CD4-positive, alpha-beta T cell treated with Interleukin-6 for 4 hours (primary cell): Measurements from ENCODE around the gene SPOUT1.

Source experiments
- DNase-seq: peaks from one replicate; pipeline ENCODE4 v3.0.0-alpha.2; 2020; ENCODE audit warnings: mixed read lengths

SPOUT1 gene

DNA sequence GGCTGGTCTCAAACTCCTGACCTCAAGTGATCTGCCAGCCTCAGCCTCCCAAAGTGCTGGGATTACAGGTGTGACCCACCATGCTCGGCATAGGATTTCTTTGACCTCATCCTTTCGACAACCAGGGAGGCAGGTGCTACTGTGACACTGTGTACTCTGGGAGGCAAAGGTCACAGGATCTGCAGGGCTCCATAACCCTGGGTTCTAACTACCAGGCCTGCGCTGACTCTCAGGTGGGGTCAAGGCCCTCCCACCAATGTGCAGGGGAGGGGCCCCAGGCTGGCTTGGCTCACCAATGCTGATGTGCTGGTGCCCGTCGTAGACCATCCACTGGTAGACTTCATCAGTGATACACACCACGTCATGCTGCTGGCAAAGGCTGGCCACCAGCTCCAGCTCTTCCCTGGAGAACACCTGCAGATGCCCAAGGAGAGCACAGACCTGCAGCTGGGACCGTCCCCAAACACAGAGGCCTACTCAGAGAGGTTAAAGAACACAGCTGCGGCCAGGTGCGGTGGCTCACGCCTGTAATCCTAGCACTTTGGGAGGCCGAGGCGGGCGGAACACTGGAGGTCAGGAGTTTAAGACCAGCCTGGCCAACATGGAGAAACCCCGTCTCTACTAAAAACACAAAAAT lies 7.0 kb upstream of the SPOUT1 start:
- DNase-seq = no peak

DNA sequence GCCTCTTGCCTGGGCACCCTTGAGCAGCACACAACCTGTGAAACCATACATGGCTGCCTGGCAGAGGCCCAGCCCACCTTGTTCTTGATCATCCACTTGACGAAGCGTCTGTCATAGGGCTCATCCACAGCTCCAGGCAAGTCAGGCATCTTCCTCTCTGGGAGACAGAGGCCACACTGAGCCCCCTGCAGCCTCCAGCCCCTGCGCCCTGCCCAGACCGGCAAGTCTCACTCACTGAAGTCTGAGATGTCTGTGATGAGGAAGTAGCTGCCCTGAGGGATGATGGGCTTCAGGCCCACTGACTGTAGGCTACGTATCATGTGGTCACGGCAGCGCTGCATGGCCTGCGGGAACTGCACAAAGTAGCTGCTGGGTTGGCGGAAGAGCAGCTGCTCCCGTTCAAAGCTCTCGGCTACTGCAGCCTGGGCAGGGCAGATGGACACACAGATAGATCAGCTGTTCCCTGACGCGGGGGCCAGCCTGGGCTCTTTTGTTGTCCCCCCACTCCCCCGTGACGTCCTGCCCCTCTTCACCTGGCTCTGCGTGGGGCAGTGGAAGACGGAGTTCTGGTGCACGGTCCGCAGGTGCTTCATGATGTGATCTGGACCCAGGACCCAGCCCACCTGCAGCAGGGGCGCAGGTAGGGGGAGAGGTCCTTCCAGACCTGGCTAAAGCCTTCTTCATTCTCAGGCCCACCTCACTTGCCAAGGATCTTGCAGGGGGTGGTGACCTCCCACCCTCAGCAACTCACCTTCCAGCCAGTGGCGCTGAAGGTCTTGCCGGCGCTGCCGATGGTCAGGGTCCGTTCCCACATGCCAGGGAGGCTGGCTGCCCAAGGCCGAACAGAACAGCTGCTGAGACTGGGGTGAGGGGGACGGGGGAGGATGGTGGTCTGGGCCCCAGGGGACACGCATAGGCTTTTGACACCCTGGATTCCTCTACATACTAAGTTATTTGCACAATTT lies 5.9 kb upstream of the SPOUT1 start:
- no peak for DNase-seq

DNA sequence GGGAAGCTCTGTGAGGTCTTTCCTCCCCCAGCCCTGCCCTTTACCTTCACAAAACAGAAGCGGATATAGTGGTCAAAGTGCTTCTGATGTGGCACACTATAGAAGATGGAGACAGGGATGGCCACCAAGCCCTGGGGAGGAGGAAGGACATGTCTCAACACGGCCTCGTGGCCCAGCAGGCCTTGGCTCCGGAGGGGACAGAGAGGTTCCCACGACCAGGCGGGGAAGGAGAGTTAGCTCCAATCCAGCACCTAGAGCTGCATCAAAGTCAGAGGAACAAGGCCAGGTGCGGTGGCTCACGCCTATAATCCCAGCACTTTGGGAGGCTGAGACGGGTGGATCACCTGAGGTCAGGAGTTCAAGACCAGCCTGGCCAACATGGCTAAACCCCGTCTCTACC lies 4.1 kb upstream of the SPOUT1 start:
- no peak for DNase-seq

DNA sequence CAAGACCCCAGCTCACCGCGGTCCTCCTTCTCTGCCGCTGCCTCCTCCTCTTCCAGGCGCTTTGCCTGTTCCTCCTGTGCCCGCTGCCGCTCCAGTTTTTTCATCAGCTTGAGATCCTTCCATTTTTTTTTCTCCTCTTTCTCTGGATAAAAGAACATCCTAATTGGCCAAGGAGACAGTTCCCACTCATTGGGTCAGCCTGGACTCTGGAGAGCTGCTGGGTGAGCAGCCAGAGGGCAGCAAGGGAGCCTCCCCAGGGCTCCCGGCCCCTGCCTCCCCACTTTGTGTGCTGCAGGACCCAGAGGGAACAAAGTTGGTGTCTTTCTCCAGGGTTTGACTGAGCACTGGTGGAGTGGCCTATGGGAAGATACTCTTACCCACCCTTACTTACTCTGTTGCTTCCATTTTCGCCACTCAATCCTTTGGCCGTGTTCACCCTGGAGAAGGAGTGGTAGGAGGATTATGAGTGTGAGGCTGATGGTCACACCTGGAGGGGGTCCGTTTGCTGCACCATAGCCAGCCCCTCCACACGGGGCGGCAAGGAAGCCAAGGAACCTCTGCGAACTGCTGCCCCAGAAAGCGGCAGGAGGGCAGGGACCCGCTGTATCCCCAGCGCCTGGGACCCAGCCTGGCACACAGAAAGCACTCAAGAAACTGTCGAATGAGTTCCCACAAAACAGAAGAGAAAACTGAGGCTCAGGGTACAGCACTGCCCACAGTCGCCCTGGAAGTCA lies 708 bp downstream of the SPOUT1 start:
- no peak for DNase-seq

DNA sequence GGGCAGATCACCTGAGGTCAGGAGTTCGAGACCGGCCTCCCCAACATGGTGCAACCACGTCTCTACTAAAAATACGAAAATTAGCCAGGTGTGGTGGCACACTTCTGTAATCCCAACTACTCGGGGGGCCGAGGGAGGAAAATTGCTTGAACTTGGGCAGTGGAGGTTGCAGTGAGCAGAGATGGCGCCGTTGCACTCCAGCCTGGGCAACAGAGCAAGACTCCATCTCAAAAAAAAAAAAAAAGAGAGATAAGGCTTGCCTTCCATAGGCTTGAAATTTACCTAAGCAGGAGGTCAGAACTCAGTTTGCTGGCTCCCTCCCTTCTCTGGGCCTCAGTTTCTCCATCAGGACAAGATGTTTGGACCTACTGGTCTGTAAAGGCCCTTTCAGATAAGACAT lies 1.3 kb downstream of the SPOUT1 start:
- DNase-seq = no peak

DNA sequence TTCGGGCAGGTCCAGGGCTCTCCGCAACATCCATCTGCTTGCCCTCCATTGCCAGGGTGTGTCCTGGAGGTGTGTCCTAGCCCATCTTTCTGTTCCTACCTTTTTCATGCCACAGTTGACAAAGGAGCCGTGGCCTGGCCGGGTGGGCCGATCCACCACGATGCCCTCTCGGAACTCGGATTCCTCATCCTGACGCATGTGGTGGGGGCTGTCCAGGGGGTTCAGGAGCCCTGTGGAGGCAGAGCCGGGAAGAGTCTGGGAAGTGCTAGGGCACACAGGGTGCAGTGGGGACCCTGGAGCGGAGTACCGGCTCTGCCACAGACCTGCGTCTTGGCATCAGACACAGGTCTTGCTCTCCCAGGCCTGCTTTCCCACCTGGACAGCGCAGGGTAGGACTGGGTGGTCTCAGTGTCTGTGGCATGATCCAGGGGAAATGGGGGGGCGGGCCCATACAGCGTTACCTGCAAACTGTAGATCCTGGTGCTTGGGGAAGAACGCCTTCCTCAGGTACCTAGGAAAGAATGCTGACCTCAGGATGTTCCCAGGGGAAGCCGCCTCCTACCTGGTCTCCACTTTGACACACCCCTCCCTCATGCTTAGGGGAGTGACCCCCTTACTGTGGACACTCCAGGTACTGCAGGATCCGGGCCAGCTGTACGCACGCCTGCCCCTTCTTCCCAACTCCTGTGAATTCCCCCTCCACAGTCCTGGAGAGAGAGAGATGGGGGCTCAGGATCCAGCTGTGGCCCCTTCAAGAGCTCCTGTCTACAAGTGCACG lies 3.5 kb downstream of the SPOUT1 start:
- no peak for DNase-seq

DNA sequence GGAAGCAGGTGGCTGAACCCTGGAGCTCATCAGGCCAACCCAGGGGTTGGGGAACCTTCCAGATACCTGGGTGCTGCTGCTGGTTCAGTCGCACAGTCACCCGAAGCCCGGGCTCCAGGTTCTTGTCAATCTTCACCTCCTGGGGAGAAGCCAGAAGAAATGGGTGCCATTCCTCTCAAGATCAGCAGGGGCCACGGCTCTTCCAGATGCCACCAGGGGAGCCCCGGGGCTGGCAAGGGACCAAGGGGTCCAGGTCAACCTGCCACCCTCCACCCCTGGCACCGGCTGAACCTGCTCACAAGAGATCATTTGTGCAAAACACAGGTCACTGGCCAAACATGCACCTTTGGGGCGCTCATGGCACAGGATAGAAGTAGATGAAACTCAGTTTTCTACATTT lies 4.7 kb downstream of the SPOUT1 start:
- DNase-seq = no peak

DNA sequence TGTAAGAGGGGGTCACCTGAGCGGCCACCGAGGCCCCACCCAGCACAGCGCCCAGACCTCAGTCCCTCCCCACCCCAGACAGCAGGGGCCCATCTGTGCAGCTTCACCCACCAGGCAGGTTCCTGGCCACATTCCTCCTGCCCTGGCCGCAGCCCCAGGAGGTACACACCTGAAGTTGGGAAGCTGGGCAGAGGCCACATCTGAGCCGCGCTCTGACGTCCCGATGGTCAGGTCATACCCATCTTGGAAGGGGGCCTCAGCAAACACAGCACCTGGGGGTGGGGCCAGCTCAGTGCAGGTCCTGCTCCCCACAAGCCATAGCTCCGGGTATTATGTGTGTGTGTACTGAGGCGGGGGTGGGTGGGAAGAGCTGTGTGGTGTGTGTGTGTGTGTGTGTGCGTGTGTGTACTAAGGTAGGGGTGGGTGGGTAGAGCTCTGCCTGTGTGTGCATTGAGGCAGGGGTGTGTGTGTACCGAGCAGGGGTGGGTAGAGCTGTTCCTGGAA lies 5.6 kb downstream of the SPOUT1 start:
- DNase-seq = no peak

DNA sequence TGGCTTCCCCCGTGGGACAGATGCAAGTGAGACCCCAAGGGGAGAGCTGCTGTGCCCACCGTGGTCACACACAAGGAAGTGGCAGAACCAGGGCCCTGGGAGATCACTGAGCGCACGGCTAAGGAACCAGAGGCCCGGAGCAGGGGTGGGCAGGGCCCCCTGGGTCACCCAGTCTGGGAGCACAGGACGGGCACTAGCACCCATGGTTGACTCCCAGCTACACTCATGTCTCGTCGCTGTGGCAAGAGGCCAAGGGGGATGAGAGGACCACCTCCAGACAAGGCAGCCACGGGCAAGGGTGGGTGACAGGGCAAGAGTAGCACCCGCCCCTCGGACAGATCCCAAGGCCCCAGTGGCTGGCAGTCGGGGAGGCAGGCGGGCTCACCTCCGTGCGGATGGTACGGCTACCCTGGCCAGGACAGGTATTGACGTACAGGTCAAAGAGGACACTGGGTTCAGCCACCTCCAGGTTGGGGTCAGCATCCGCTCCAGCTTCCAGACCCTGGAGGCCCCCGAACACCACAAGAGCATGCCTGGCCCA lies 6.2 kb downstream of the SPOUT1 start:
- no peak for DNase-seq

DNA sequence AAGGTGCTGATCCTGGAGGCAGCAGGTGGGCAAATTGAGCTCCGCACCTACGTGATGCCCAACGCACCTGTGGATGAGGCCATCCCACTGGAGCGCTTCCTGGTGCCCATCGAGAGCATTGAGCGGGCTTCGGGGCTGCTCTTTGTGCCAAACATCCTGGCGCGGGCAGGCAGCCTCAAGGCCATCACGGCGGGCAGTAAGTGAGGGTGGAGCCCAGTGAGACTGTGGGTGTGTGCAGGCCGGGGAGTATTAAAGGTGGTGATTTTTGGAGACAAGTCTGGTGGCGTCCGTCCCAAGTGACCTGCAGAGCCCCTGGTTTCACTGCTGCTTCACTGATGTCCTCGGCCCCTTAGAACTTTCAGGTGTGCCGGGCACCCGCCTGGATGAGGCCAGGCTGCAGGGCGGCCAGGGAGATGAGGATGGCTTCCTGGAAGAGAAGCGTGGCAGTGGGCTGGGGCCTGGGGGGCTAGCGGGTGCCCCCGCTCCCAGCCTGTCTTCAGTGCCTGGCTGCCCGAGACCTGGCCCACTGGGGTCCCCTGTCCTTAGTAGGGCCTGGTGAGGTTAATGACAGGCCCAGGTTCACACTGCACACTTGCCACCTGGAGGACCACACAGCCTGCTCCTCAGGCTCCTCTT lies 7.1 kb downstream of the SPOUT1 start:
- DNase-seq = no peak

DNA sequence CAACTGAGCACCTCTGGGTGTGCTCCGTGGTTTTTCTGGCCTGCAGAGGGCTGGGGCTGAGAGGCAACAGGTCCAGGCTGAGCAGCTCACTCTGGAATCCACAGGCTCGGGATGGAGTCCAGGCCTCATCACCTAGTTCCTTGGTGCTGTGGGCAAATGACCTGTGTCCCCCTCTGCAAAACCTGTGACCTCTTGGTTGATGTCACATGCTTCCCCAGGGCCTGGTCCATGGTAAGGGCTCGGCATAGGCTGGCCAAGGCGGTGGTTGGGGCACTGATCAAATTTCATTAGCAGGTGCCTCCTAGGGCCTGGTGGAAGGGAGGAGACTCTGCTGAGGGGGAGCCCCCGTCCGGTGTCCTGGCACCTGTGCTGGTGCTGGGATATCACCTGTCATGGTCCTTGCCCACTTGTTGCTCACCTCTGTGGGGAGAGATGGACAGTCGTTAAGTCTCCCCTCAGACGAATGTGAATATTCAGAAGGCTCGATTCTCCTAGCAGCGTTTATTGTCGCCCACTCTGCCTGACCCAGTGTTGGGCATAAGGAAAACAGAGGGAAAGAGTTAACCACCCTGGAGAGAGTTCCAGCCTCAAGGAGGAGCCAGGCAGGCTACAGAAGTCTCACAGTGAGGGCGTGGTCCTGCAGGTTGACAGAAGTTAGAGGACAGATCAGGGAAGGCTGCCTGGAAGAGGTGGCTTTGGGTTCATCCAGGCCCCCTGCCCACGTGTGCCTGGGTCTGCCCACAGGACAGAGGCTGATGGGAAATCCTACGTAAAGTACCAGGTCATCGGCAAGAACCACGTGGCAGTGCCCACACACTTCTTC lies 7.8 kb downstream of the SPOUT1 start:
- no peak for DNase-seq

DNA sequence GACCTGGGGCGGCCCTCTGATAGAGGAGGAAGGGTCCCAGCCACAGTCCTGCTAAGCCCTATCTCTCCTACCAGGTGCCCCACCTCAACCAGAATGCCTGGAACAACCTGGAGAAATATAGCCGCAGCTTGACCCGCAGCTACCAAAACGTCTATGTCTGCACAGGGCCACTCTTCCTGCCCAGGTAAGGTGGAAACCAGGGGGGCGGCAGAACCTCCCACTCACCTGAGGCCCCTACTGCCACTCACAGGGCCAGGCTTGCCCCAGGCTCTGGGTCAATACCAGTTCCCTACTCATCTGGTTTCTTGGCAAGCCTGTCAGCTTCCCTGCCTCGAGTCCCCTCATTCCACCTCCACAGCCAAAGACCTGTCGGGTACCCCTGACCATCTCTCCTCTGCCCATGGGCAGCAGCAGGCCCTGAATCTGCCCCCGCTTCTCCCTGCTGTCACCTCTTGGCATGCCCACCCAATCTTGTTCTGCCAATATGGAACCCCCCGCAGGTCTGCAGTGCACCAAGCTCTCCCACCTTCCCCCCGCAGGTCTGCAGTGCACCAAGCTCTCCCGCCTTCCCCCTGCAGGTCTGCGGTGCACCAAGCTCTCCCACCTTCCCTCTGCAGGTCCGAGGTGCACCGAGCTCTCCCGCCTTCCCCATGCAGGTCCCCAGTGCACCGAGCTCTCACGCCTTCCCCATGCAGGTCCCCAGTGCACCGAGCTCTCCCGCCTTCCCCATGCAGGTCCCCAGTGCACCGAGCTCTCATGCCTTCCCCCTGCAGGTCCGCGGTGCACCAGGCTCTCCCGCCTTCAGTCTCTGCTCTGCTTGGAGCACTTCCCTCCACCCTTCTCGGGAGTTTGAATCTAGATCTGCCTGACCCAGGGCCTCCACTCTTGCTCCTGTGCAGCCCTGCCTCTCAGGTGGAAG lies 8.7 kb downstream of the SPOUT1 start:
- DNase-seq = no peak

DNA sequence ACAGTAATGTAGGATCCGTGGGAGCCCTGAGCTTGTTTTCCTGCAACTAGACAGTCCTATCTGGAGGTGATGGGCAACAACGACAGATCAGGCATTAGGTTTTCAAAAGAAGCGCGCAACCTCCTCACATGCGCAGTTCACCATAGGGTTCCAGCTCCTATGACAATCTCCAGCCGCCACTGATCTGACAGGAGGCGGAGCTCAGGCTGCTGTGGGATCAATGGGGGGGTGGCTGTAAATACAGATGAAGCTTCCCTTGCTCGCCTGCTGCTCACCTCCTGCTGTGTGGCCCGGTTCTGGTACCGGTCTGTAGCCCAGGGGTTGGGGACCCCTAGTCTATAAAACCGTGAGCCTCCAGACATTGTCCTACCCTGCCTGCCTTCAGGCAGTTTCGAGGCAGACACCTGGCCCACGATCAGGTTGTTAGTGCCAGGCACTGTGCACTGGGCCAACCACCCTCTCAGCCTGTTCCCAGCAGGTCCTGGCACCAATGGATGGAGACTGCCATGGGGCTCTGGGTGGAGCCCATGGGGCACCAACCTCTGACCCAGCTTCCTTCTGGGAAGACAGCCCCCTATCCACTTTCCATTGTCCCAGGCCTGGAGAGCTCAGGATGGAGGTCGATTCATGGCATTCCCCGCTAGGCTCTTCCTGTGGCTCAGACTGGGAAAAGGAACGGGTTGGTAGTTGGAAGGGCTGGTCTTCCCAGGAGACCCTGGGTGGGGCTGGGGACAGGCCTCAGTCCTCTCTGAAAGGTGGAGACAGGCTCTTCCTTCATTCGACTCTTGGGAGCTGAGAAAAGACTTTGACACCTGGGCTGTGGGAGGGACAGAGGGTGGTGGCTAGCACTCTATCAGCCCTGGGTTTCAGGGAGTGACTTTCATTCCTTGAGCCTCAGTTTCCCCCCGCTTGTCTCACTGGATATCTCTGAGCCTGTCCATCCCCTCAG lies 9.6 kb downstream of the SPOUT1 start:
- no peak for DNase-seq

DNA sequence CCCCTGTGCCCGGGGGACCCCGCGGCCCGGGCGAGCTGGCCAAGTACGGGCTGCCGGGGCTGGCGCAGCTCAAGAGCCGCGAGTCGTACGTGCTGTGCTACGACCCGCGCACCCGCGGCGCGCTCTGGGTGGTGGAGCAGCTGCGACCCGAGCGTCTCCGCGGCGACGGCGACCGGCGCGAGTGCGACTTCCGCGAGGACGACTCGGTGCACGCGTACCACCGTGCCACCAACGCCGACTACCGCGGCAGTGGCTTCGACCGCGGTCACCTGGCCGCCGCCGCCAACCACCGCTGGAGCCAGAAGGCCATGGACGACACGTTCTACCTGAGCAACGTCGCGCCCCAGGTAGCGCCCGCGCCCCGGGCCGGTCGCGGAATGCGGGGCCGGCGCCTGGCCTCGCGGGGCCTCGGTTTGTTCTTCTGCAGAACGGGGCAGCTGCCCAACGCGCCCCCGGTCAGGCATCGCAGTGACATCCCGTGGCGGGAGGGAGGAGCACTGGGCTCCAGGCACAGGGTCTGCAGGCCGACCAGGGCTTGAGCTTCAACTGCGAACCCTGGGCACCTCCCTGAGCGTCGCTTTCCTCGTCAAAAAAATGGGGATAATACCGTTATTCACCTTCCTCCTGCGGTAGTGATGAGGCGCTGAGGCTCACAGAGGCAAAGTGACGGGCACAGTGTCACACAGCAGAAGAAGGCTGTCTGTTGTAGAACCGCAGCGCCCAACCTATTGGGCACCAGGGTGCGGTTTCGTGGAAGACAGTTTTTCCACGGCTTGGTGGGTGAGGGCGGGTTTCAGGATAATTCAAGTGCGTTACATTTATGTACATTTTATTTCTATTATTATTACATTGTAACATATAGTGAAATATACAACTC lies 10.5 kb downstream of the SPOUT1 start:
- peak; percentile 64 for DNase-seq

DNA sequence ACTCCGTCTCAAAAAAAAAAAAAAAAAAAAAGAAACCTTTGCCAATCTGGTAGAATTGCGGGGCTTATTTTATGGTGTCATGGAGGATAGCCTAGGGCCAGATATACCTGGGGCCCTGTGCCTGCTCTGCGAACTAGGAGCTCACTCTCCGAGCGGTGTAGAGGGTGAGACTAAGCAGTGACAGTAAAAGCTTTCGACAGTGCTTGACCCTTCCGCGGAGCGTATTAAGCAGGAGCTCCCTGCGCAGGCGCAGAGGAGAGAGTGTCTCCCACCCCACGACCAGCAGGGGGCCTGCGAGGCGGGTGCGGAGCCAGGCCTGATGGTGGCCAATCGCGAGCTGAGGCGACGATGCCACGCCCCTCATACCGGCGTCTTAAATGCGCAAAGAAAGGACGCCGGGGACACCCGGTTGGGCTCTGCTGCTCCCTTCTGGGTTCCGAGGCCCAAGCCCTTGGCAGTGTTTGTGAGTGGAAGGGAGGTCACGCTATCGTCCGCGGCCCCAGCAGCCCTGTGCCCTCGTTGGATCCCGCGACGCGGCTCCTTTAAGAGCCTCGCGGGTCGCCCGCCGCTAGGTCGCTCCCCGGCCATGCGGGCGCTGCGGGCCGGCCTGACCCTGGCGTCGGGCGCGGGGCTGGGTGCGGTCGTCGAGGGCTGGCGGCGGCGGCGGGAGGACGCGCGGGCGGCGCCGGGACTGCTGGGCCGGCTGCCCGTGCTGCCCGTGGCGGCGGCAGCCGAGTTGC lies 11.3 kb downstream of the SPOUT1 start, which contains the start of gene ENDOG:
Gene ENDOG (plus strand): TSS at position 402 of the 740 bp plus-strand sequence. CDS start 185 bp downstream, at position 587.
- DNase-seq = peak; percentile 98

DNA sequence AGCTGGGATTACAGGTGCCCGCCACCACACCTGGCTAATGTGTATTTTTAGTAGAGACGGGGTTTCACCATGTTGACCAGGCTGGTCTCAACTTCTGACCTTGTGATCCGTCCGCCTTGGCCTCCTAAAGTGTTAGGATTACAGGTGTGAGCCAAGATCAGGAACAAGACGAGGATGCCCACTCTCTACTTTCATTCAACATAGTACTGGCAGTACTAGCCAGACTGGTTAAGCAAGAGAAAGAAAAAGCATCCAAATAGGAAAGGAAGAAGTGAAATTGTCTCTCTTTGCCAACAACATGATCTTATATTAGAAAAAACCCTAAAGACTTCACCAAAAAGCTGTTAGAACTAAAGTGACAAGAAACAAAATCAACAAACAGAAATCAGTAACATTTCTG lies 18.7 kb downstream of the SPOUT1 start:
- no peak for DNase-seq

DNA sequence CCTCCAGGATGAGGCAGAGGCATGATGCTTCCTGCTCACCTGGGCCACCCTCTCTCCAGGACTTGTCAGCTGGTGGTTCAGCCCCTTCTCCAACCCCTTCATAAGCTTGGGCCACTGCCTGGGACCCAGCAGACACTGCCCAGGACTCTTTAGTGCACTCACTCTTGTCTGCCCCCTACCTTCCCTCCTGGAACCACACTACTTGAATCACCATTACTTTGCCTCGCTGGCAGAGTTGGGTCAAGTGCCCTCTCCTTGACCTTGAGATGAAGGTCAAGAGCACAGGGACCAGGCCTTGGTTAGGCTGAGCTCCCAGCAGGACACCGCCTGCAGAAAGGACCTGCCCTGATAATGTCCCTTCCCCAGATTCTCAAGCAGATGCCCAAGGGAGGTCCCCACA lies 19.8 kb downstream of the SPOUT1 start:
- DNase-seq = no peak
